ENCODE data around the gene EVI2A.

EVI2A gene

DNA sequence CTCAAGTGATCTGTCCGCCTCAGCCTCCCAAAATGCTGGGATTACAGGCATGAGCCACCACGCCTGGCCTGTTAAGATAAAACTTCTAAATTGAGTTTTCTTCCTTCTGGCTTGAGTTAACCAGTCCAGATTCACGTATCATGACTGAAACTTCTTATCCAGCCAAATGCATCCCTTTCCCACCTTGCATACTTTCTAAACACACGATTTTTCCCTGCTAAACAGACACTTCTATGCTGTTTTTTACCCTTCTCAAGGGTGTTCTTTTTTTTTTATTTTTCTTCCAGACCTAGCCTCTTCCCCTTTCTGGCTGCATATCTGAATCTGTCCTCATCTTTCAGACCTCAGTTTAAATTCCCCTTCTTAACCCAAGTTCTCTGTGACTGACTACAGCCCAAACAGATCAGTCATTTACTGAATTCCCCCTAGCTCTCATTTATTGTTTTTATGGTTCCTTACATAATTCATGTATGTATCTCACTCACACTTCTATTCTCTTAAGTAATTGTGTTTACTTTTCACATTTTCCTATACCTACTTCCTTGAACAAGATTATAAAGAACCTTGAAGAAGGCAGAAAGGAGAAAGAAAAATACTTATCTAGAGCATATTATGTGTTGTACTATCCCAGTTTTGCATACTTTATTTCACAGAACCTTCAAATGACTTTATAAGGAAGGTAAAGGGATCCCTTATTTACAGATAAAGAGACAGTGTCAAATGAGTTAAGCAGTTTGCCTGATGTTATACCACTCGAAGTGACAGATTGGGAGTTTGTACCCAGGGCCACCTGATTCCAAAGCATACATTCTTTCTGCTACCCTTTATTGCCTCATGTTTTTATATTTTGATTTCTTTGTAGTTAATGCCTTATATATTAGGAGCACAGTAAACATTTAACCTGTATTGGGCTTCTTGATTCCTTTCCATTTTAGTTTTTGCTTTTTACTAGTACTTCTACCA lies 12.8 kb downstream of the EVI2A start:
- Histone ChIP-seq H2AFZ (ENCODE audit: low read depth, low read length) (no peak overlapping the region), H3K79me2 (ENCODE audit: low read length) (peaks cover 91% of the 10 kb centered on the region), H3K27me3 (ENCODE audit: low read depth, low read length) (no peaks in the 10 kb centered on the region), H3K4me1 (ENCODE audit: low read length) (peaks cover 57% of the 10 kb centered on the region), H3K4me2 (ENCODE audit: low read length) (peak overlapping the region; percentile 96), H3K36me3 (replicated peaks; ENCODE audit: low read depth, low read length) (peaks cover 43% of the 10 kb centered on the region), H3K9me3 (ENCODE audit: insufficient read depth, low read length) (no peaks in the 10 kb centered on the region), H4K20me1 (ENCODE audit: insufficient read depth, low read length) (peaks cover 19% of the 10 kb centered on the region; the same call in 1 of the 2 replicates), H3K27ac (ENCODE audit: low read length) (peak overlapping the region; percentile 98), H3K9ac (ENCODE audit: low read length) (peak overlapping the region; percentile 97), H3K4me3 (ENCODE audit: low read length) (peak overlapping the region; percentile 71)
- TF ChIP-seq CTCF (IDR thresholded peaks at IDR 0.05; ENCODE audit: low read depth, low read length) (no peak), EZH2phosphoT487 (IDR thresholded peaks at IDR 0.05; ENCODE audit: low read depth) (no peak)

GRCh38 chr17:31307640-31308039 lies 13.8 kb downstream of the EVI2A start:
- peak overlapping the region; percentile 98 for H3K27ac ChIP-seq (ENCODE audit: low read length)
- H3K9ac ChIP-seq (ENCODE audit: low read length): peak overlapping the region; percentile 97
- no peak overlapping the region for H2AFZ ChIP-seq (ENCODE audit: low read depth, low read length)
- no peaks in the 10 kb centered on the region for H3K9me3 ChIP-seq (ENCODE audit: insufficient read depth, low read length)
- H3K36me3 ChIP-seq (replicated peaks; ENCODE audit: low read depth, low read length): peaks cover 51% of the 10 kb centered on the region
- H4K20me1 ChIP-seq (ENCODE audit: insufficient read depth, low read length): peaks cover 19% of the 10 kb centered on the region; the same call in 1 of the 2 replicates
- H3K27me3 ChIP-seq (ENCODE audit: low read depth, low read length): no peaks in the 10 kb centered on the region
- H3K4me1 ChIP-seq (ENCODE audit: low read length): peaks cover 57% of the 10 kb centered on the region
- peak overlapping the region; percentile 96 for H3K4me2 ChIP-seq (ENCODE audit: low read length)
- H3K79me2 ChIP-seq (ENCODE audit: low read length): peaks cover 84% of the 10 kb centered on the region
- TF ChIP-seq EZH2phosphoT487 (IDR thresholded peaks at IDR 0.05; ENCODE audit: low read depth): no peak
- TF ChIP-seq CTCF (IDR thresholded peaks at IDR 0.05; ENCODE audit: low read depth, low read length): no peak
- peak overlapping the region; percentile 71 for H3K4me3 ChIP-seq (ENCODE audit: low read length)

GRCh38 chr17:31299624-31300023 lies 21.8 kb downstream of the EVI2A start:
- Histone ChIP-seq H3K27me3 (ENCODE audit: low read depth, low read length) (no peaks in the 10 kb centered on the region), H3K9me3 (ENCODE audit: insufficient read depth, low read length) (no peaks in the 10 kb centered on the region)
- TF ChIP-seq CTCF (IDR thresholded peaks at IDR 0.05; ENCODE audit: low read depth, low read length) (no peak), EZH2phosphoT487 (IDR thresholded peaks at IDR 0.05; ENCODE audit: low read depth) (no peak)

GRCh38 chr17:31297090-31297489 lies 24.3 kb downstream of the EVI2A start, which contains the start of gene OMG:
Gene OMG, minus strand, starts transcription at chr17:31297239. Its CDS starts 908 bp downstream, at chr17:31296331.
- H3K9ac ChIP-seq (ENCODE audit: low read length): no peak within 1 kb of the TSS
- H3K4me2 ChIP-seq (ENCODE audit: low read length): no peak within 1 kb of the TSS
- H4K20me1 ChIP-seq (ENCODE audit: insufficient read depth, low read length): no peaks in the 10 kb centered on the region
- H3K4me3 ChIP-seq (ENCODE audit: low read length): no peak within 1 kb of the TSS
- no peaks in the 10 kb centered on the region for H3K36me3 ChIP-seq (replicated peaks; ENCODE audit: low read depth, low read length)
- no peak within 1 kb of the TSS for H3K27ac ChIP-seq (ENCODE audit: low read length)
- H2AFZ ChIP-seq (ENCODE audit: low read depth, low read length): no peak within 1 kb of the TSS
- TF ChIP-seq CTCF (IDR thresholded peaks at IDR 0.05; ENCODE audit: low read depth, low read length) (no peak), EZH2phosphoT487 (IDR thresholded peaks at IDR 0.05; ENCODE audit: low read depth) (no peak)
- no peaks in the 10 kb centered on the region for H3K9me3 ChIP-seq (ENCODE audit: insufficient read depth, low read length)
- H3K4me1 ChIP-seq (ENCODE audit: low read length): peaks cover 10% of the 10 kb centered on the region
- H3K27me3 ChIP-seq (ENCODE audit: low read depth, low read length): no peaks in the 10 kb centered on the region
- H3K79me2 ChIP-seq (ENCODE audit: low read length): no peaks in the 10 kb centered on the region

More at GRCh38 chr17:31299624-31300023, 21.8 kb downstream of the EVI2A start:
- Histone ChIP-seq H3K27ac (ENCODE audit: low read length) (no peak overlapping the region), H3K9ac (ENCODE audit: low read length) (no peak overlapping the region), H3K4me1 (ENCODE audit: low read length) (peaks cover 4% of the 10 kb centered on the region; the same call in 1 of the 2 replicates), H4K20me1 (ENCODE audit: insufficient read depth, low read length) (peaks cover under 1% of the 10 kb centered on the region; the same call in 1 of the 2 replicates), H3K4me2 (ENCODE audit: low read length) (no peak overlapping the region), H2AFZ (ENCODE audit: low read depth, low read length) (no peak overlapping the region), H3K79me2 (ENCODE audit: low read length) (peaks cover 6% of the 10 kb centered on the region), H3K4me3 (ENCODE audit: low read length) (no peak overlapping the region), H3K36me3 (replicated peaks; ENCODE audit: low read depth, low read length) (peaks cover 19% of the 10 kb centered on the region)

Measured in OCI-LY3 (cell line).